Stimulated activated CD4-positive, alpha-beta T cell treated with anti-CD3 and anti-CD28 coated beads, Interleukin-2, amount 100 ng/mL, for 48 hours (primary cell): ENCODE results near the gene TRO.
A peak's percentile ranks its signal among the peaks of the same experiment; 100 is the strongest.

Source experiments
- DNase-seq, 2 donors: peaks; one replicate each; pipeline ENCODE4 v3.0.0-alpha.2; 2020

The TRO gene

GRCh38 chrX:54920610-54921426 is at the start of gene TRO:
TRO (plus strand) TSS chrX:54920824; CDS start chrX:54922247, 1,423 bp downstream.
- DNase-seq = no peak

GRCh38 chrX:54885740-54886139 is 34.9 kb upstream of the TRO start:
- DNase-seq = no peak

GRCh38 chrX:54891573-54891972 is 29.1 kb upstream of the TRO start:
- peak in 1 of 2 donors; percentile 21 for DNase-seq

GRCh38 chrX:54894159-54894558 is 26.5 kb upstream of the TRO start:
- DNase-seq = no peak

GRCh38 chrX:54909941-54910340 is 10.7 kb upstream of the TRO start:
- DNase-seq = no peak

GRCh38 chrX:54921427-54922021 is 900 bp downstream of the TRO start:
- peak; percentile 15 to 44 for DNase-seq

- no peak for DNase-seq
These were observed 1.9 kb downstream of the TRO start for GRCh38 chrX:54922547-54922946.

- DNase-seq = no peak
These were observed 2.8 kb downstream of the TRO start for GRCh38 chrX:54923376-54923775.

GRCh38 chrX:54926978-54927377 is 6.4 kb downstream of the TRO start:
- no peak for DNase-seq

GRCh38 chrX:54928876-54929275 is 8.3 kb downstream of the TRO start:
- no peak for DNase-seq

GRCh38 chrX:54930291-54931049 is 9.8 kb downstream of the TRO start:
- DNase-seq = no peak

GRCh38 chrX:54931107-54931506 is 10.5 kb downstream of the TRO start:
- DNase-seq = no peak

- no peak for DNase-seq
These were observed 12.7 kb downstream of the TRO start for GRCh38 chrX:54933150-54933826.

- DNase-seq = no peak
These were observed 13.4 kb downstream of the TRO start for GRCh38 chrX:54934058-54934457.

GRCh38 chrX:54934890-54935289 is 14.3 kb downstream of the TRO start:
- no peak for DNase-seq

GRCh38 chrX:54935306-54935705 is 14.7 kb downstream of the TRO start:
- DNase-seq = no peak

- no peak for DNase-seq
These were observed 16.8 kb downstream of the TRO start for GRCh38 chrX:54937416-54937815.

- no peak for DNase-seq
These were observed 24.2 kb downstream of the TRO start for GRCh38 chrX:54944816-54945215.

GRCh38 chrX:54945224-54945623 is 24.6 kb downstream of the TRO start:
- DNase-seq = no peak

GRCh38 chrX:54950730-54951375 is 30.2 kb downstream of the TRO start:
- no peak for DNase-seq

- DNase-seq = no peak
These were observed 41.1 kb downstream of the TRO start for GRCh38 chrX:54961750-54962149.

- DNase-seq = no peak
These were observed 44.3 kb downstream of the TRO start for GRCh38 chrX:54964766-54965497.
